ENCODE measurements around the gene CCL17.

The CCL17 gene

DNA sequence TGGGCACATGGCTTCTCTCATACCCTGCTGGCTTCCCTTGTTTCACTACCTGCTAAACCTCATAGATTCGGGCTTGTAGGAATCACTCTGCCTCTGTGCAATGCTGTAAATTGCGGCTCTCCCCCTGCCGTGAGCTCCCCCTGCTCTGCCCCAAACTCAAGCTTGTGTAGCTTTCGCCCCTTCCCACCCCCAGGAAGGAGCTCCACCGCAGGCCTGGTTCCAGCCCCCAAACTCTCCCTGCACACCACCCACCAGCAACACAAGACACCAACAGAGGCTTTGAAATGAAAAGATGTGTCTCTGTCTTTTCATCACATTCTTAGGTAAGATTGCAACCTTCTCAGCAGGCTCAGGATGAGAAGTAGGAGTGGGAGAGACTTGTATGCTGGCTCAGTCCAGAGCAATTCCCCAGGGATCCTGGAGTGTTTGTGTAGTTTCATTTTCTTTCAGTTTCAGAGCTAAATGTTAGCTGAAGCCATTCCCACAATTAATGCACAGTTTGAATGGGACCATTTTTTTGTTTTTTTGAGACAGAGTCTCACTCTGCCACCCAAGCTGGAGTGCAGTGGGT lies 18.1 kb upstream of the CCL17 start:
- Histone ChIP-seq H3K9me3 (ENCODE audit: control insufficient read depth in 5 of 5, low read length in 5 of 5) (peaks cover 0 to 2% (median 0%) of the 10 kb centered on the region in 5 donors), H3K36me3 (ENCODE audit: control insufficient read depth in 5 of 5, insufficient read depth in 5 of 5, low read length in 5 of 5) (peaks cover 0 to 23% (median 10%) of the 10 kb centered on the region in 5 donors), H3K4me3 (ENCODE audit: low read depth in 1 of 5, low read length in 5 of 5) (no peak overlapping the region), H3K4me1 (ENCODE audit: control insufficient read depth in 5 of 5, insufficient read depth in 5 of 5, low read length in 5 of 5) (peaks cover 0 to 86% (median 15%) of the 10 kb centered on the region in 5 donors), H3K27me3 (ENCODE audit: control insufficient read depth in 5 of 5, insufficient read depth in 4 of 5, low read length in 5 of 5) (peaks cover 0 to 3% (median 0%) of the 10 kb centered on the region in 5 donors), H3K27ac (ENCODE audit: low read depth, low read length) (no peak overlapping the region), H3K9ac (ENCODE audit: low read length in 5 of 5) (no peak overlapping the region)

GRCh38 chr16:57387598-57388354 lies 16.8 kb upstream of the CCL17 start:
- Histone ChIP-seq H3K9ac (ENCODE audit: low read length in 5 of 5) (no peak overlapping the region), H3K9me3 (ENCODE audit: control insufficient read depth in 5 of 5, low read length in 5 of 5) (peaks cover 0 to 2% (median 0%) of the 10 kb centered on the region in 5 donors), H3K4me3 (ENCODE audit: low read depth in 1 of 5, low read length in 5 of 5) (no peak overlapping the region), H3K4me1 (ENCODE audit: control insufficient read depth in 5 of 5, insufficient read depth in 5 of 5, low read length in 5 of 5) (peaks cover 0 to 78% (median 15%) of the 10 kb centered on the region in 5 donors), H3K27ac (ENCODE audit: low read depth, low read length) (no peak overlapping the region), H3K36me3 (ENCODE audit: control insufficient read depth in 5 of 5, insufficient read depth in 5 of 5, low read length in 5 of 5) (peaks cover 0 to 10% (median 7%) of the 10 kb centered on the region in 5 donors), H3K27me3 (ENCODE audit: control insufficient read depth in 5 of 5, insufficient read depth in 4 of 5, low read length in 5 of 5) (peaks cover 0 to 3% (median 0%) of the 10 kb centered on the region in 5 donors)

- peaks cover 0 to 2% (median 0%) of the 10 kb centered on the region in 5 donors for H3K9me3 ChIP-seq (ENCODE audit: control insufficient read depth in 5 of 5, low read length in 5 of 5)
- peaks cover 0 to 71% (median 15%) of the 10 kb centered on the region in 5 donors for H3K4me1 ChIP-seq (ENCODE audit: control insufficient read depth in 5 of 5, insufficient read depth in 5 of 5, low read length in 5 of 5)
- H3K9ac ChIP-seq (ENCODE audit: low read length in 5 of 5): no peak overlapping the region
- peaks cover 0 to 3% (median 0%) of the 10 kb centered on the region in 5 donors for H3K27me3 ChIP-seq (ENCODE audit: control insufficient read depth in 5 of 5, insufficient read depth in 4 of 5, low read length in 5 of 5)
- no peak overlapping the region for H3K27ac ChIP-seq (ENCODE audit: low read depth, low read length)
- H3K4me3 ChIP-seq (ENCODE audit: low read depth in 1 of 5, low read length in 5 of 5): no peak overlapping the region
- H3K36me3 ChIP-seq (ENCODE audit: control insufficient read depth in 5 of 5, insufficient read depth in 5 of 5, low read length in 5 of 5): peaks cover 0 to 4% (median 1%) of the 10 kb centered on the region in 5 donors
These were observed 16.0 kb upstream of the CCL17 start for GRCh38 chr16:57388359-57389086.

DNA sequence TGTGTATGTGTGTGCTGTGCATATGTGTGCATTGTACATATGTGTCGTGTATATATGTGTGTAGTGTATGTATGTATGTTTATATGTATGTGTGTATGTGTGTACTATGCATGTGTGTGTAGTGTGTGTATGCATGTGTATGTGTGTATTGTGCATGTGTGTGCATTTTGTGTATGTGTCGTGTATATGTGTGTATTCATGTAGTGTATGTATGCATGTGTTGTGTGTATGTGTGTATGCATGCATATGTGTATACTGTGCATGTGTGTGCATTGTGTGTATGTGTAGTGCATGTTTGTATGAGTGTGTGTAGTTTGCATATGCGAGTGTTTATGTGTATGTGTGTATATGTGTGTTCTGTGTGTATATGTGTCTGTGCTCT lies 15.5 kb upstream of the CCL17 start:
- Histone ChIP-seq H3K27me3 (ENCODE audit: control insufficient read depth in 5 of 5, insufficient read depth in 4 of 5, low read length in 5 of 5) (peaks cover 0 to 3% (median 0%) of the 10 kb centered on the region in 5 donors), H3K27ac (ENCODE audit: low read depth, low read length) (no peak overlapping the region), H3K36me3 (ENCODE audit: control insufficient read depth in 5 of 5, insufficient read depth in 5 of 5, low read length in 5 of 5) (peaks cover 0 to 2% (median 0%) of the 10 kb centered on the region in 5 donors), H3K9me3 (ENCODE audit: control insufficient read depth in 5 of 5, low read length in 5 of 5) (peaks cover 0 to 2% (median 0%) of the 10 kb centered on the region in 5 donors), H3K4me1 (ENCODE audit: control insufficient read depth in 5 of 5, insufficient read depth in 5 of 5, low read length in 5 of 5) (peaks cover 0 to 66% (median 14%) of the 10 kb centered on the region in 5 donors), H3K4me3 (ENCODE audit: low read depth in 1 of 5, low read length in 5 of 5) (no peak overlapping the region), H3K9ac (ENCODE audit: low read length in 5 of 5) (no peak overlapping the region)

DNA sequence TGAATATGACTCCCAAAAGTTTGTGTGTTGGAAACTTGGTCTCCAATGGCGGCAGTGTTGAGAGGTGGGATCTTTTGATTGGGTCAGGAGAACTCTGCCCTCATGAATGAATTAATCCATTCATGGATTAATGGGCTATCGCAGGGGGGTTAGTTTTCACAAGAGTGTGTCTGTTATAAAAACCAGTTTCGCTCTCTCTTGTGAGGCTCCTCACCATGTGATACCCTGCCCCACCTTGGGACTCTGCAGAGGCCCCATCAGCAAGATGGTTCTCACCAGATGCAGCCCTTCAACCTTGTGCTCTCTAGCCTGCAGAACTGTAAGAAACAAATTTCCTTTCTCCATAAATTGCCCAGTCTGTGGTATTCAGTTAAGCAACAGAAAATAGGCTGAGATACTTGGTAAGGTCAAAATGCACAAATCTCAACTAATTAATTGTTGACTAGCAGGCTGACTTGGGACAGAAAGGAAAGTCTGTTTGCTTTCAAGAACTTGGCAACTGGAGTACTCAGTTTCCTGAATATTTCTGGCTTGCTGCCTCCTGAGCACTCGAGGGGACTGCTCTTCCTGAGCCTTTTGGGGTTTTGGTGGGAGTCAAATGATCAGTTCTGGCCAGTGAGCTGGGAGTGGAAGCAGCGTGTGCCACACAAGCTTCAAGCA lies 13.8 kb upstream of the CCL17 start:
- peaks cover 0 to 2% (median 0%) of the 10 kb centered on the region in 5 donors for H3K9me3 ChIP-seq (ENCODE audit: control insufficient read depth in 5 of 5, low read length in 5 of 5)
- H3K27me3 ChIP-seq (ENCODE audit: control insufficient read depth in 5 of 5, insufficient read depth in 4 of 5, low read length in 5 of 5): peaks cover 0 to 3% (median 0%) of the 10 kb centered on the region in 5 donors
- H3K27ac ChIP-seq (ENCODE audit: low read depth, low read length): no peak overlapping the region
- peaks cover 0 to 57% (median 7%) of the 10 kb centered on the region in 5 donors for H3K4me1 ChIP-seq (ENCODE audit: control insufficient read depth in 5 of 5, insufficient read depth in 5 of 5, low read length in 5 of 5)
- no peak overlapping the region for H3K9ac ChIP-seq (ENCODE audit: low read length in 5 of 5)
- H3K36me3 ChIP-seq (ENCODE audit: control insufficient read depth in 5 of 5, insufficient read depth in 5 of 5, low read length in 5 of 5): peaks cover 0 to 2% (median 0%) of the 10 kb centered on the region in 5 donors
- H3K4me3 ChIP-seq (ENCODE audit: low read depth in 1 of 5, low read length in 5 of 5): no peak overlapping the region

- H3K36me3 ChIP-seq (ENCODE audit: control insufficient read depth in 5 of 5, insufficient read depth in 5 of 5, low read length in 5 of 5): peaks cover 0 to 2% (median 0%) of the 10 kb centered on the region in 5 donors
- peaks cover 0 to 52% (median 5%) of the 10 kb centered on the region in 5 donors for H3K4me1 ChIP-seq (ENCODE audit: control insufficient read depth in 5 of 5, insufficient read depth in 5 of 5, low read length in 5 of 5)
- H3K9ac ChIP-seq (ENCODE audit: low read length in 5 of 5): no peak overlapping the region
- peaks cover 0 to 2% (median 0%) of the 10 kb centered on the region in 5 donors for H3K9me3 ChIP-seq (ENCODE audit: control insufficient read depth in 5 of 5, low read length in 5 of 5)
- H3K27me3 ChIP-seq (ENCODE audit: control insufficient read depth in 5 of 5, insufficient read depth in 4 of 5, low read length in 5 of 5): peaks cover 0 to 3% (median 0%) of the 10 kb centered on the region in 5 donors
- H3K4me3 ChIP-seq (ENCODE audit: low read depth in 1 of 5, low read length in 5 of 5): no peak overlapping the region
- no peak overlapping the region for H3K27ac ChIP-seq (ENCODE audit: low read depth, low read length)
These were observed 13.3 kb upstream of the CCL17 start for GRCh38 chr16:57391300-57391699.

GRCh38 chr16:57391708-57392107 lies 12.9 kb upstream of the CCL17 start:
- no peak overlapping the region for H3K4me3 ChIP-seq (ENCODE audit: low read depth in 1 of 5, low read length in 5 of 5)
- H3K4me1 ChIP-seq (ENCODE audit: control insufficient read depth in 5 of 5, insufficient read depth in 5 of 5, low read length in 5 of 5): peaks cover 0 to 49% (median 1%) of the 10 kb centered on the region in 5 donors
- no peak overlapping the region for H3K9ac ChIP-seq (ENCODE audit: low read length in 5 of 5)
- peaks cover 0 to 2% (median 0%) of the 10 kb centered on the region in 5 donors for H3K9me3 ChIP-seq (ENCODE audit: control insufficient read depth in 5 of 5, low read length in 5 of 5)
- peaks cover 0 to 2% (median 0%) of the 10 kb centered on the region in 5 donors for H3K36me3 ChIP-seq (ENCODE audit: control insufficient read depth in 5 of 5, insufficient read depth in 5 of 5, low read length in 5 of 5)
- peaks cover 0 to 3% (median 0%) of the 10 kb centered on the region in 5 donors for H3K27me3 ChIP-seq (ENCODE audit: control insufficient read depth in 5 of 5, insufficient read depth in 4 of 5, low read length in 5 of 5)
- no peak overlapping the region for H3K27ac ChIP-seq (ENCODE audit: low read depth, low read length)

DNA sequence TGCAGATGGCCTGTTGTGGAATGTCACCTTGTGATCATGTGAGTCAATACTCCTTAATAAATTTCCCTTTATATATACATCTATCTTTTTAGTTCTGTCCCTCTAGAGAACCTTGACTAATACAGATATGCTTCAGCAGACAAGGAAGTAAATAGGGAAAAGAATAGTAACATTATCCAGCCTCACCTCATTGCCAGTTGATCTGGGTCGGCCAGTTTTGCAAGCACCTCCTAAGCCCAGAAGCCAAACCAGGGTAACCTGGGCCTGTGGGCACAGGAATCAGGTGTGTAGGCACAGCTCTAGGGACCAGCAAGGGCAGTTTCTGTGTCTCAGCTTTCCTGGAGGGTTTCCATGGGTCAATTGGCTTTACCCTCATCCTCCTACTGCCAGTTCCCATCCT lies 11.9 kb upstream of the CCL17 start:
- Histone ChIP-seq H3K36me3 (ENCODE audit: control insufficient read depth in 5 of 5, insufficient read depth in 5 of 5, low read length in 5 of 5) (peaks cover 0 to 2% (median 0%) of the 10 kb centered on the region in 5 donors), H3K4me3 (ENCODE audit: low read depth in 1 of 5, low read length in 5 of 5) (no peak overlapping the region), H3K27me3 (ENCODE audit: control insufficient read depth in 5 of 5, insufficient read depth in 4 of 5, low read length in 5 of 5) (peaks cover 0 to 3% (median 0%) of the 10 kb centered on the region in 5 donors), H3K4me1 (ENCODE audit: control insufficient read depth in 5 of 5, insufficient read depth in 5 of 5, low read length in 5 of 5) (peaks cover 0 to 41% (median 0%) of the 10 kb centered on the region in 5 donors), H3K27ac (ENCODE audit: low read depth, low read length) (no peak overlapping the region), H3K9me3 (ENCODE audit: control insufficient read depth in 5 of 5, low read length in 5 of 5) (peaks cover 0 to 2% (median 0%) of the 10 kb centered on the region in 5 donors), H3K9ac (ENCODE audit: low read length in 5 of 5) (no peak overlapping the region)

DNA sequence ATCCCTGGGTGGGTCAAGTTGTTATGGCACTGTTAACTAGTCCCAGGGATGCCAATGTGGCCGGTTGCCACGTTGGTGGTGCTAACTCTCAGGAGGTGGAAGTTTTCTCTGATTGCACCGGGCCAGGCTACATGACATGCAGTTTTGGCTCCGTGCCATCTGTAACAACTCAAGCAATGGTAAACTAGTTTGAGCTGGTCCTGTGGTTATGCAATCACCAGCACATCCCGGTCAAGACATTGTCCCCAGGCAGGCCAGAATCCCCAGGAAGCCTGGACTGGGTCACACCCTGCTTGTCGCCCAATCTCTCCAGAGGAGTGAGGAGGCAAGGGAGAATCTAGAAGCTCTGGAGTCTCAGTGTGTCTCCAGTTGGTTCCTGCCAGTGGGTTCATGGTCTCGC lies 10.1 kb upstream of the CCL17 start:
- H3K9ac ChIP-seq (ENCODE audit: low read length in 5 of 5): no peak overlapping the region
- H3K27ac ChIP-seq (ENCODE audit: low read depth, low read length): no peak overlapping the region
- H3K36me3 ChIP-seq (ENCODE audit: control insufficient read depth in 5 of 5, insufficient read depth in 5 of 5, low read length in 5 of 5): no peaks in the 10 kb centered on the region
- peaks cover 0 to 24% (median 0%) of the 10 kb centered on the region in 5 donors for H3K4me1 ChIP-seq (ENCODE audit: control insufficient read depth in 5 of 5, insufficient read depth in 5 of 5, low read length in 5 of 5)
- H3K9me3 ChIP-seq (ENCODE audit: control insufficient read depth in 5 of 5, low read length in 5 of 5): no peaks in the 10 kb centered on the region
- no peak overlapping the region for H3K4me3 ChIP-seq (ENCODE audit: low read depth in 1 of 5, low read length in 5 of 5)
- no peaks in the 10 kb centered on the region for H3K27me3 ChIP-seq (ENCODE audit: control insufficient read depth in 5 of 5, insufficient read depth in 4 of 5, low read length in 5 of 5)
